NT2/D1 (cell line): Measurements from ENCODE around the gene TMEM129.

Experiments
- YY1 ChIP-seq: IDR thresholded peaks from 2 replicates; pipeline ENCODE4 v1.6.1; 2011; ENCODE audit not compliant: insufficient read length, insufficient read depth
- ZNF274 ChIP-seq: IDR thresholded peaks from 2 replicates; pipeline ENCODE4 v1.6.1; 2011; ENCODE audit warnings: mild to moderate bottlenecking, low read depth, low read length

GRCh38 chr4:1684506-1685234 is 36.5 kb downstream of the TMEM129 start:
- TF ChIP-seq ZNF274: no peak
- no peak for TF ChIP-seq YY1
